Measurements from ENCODE around the gene CCDC92.
"Not testable (repeated sequence)": the region's sequence is repeated elsewhere in the genome, so short reads cannot be mapped to it uniquely, and the experiment has no call there.

The CCDC92 gene

DNA sequence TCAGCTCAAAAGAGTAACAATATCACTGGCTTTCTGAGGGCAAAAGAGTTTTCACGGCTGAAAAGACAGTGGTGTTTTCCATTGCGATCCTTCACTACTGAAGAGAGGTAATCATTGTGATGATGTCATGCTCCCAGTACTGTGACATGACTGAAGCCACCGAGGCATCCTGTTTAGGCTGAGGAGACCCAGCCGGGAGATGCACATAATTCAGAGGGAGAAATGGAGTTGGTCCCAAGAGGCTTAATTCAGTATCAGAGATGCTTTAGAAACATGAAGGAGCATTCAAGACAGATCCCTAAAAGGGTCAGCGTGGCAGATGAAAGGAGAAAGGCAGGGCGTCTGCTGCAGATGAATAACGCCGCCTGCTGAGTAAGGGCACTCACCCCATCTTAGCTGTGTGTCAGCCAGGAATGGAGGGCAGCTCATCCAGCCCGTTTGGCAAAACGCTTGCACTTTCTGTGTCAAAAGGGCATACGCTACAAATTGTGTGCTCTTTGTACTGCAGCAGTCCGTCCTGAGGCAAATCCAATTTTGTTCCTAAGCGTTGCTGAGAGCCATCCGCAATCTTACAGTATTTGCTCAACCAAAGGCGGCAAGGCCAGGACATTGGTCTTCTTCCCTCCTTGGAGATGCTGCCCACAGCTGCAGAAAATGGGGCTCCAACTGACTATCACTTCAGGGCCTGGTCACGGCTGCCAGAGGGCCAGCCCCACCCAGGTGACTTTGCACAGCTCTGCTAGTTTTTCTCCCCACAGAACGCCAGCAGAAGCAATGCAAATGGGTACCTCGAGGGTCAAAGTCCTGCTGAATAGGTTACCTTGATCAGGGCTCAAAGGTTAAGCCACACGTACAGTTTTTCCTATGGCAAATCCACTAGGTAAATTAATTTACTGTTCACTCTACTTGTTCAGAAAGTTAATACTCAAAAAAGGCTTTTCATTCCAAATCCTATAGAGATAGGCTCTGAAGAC, 23.5 kb downstream of the CCDC92 start:
- DNase-seq = no peak

DNA sequence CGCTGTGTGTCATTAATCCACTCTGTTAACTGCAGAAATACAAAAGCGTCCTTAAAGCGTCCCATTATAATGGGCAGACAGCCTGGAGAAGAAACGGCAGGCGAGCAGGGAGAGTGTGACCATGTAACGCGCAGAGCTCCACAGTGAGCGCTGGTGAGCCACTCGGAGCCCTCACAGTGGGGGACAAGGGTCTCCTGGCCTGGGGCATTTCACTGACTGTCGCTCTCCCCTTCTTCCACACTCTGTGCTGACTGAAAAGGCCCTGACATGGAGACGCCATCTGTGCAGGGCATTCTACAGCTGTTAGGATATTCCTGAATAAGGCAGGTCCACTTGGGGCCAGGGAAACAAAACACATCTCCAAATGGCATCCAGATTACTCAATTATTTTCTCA, 24.2 kb downstream of the CCDC92 start:
- DNase-seq = no peak

DNA sequence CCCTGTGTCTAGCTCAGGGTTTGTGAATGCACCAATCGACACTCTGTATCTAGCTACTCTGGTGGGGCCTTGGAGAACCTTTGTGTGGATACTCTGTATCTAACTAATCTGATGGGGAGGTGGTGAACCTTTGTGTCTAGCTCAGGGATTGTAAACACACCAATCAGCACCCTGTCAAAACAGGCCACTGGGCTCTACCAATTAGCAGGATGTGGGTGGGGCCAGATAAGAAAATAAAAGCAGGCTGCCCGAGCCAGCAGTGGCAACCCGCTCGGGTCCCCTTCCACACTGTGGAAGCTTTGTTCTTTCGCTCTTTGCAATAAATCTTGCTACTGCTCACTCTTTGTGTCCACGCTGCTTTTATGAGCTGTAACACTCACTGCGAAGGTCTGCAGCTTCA, 25.1 kb downstream of the CCDC92 start:
- DNase-seq = not testable (repeated sequence)

DNA sequence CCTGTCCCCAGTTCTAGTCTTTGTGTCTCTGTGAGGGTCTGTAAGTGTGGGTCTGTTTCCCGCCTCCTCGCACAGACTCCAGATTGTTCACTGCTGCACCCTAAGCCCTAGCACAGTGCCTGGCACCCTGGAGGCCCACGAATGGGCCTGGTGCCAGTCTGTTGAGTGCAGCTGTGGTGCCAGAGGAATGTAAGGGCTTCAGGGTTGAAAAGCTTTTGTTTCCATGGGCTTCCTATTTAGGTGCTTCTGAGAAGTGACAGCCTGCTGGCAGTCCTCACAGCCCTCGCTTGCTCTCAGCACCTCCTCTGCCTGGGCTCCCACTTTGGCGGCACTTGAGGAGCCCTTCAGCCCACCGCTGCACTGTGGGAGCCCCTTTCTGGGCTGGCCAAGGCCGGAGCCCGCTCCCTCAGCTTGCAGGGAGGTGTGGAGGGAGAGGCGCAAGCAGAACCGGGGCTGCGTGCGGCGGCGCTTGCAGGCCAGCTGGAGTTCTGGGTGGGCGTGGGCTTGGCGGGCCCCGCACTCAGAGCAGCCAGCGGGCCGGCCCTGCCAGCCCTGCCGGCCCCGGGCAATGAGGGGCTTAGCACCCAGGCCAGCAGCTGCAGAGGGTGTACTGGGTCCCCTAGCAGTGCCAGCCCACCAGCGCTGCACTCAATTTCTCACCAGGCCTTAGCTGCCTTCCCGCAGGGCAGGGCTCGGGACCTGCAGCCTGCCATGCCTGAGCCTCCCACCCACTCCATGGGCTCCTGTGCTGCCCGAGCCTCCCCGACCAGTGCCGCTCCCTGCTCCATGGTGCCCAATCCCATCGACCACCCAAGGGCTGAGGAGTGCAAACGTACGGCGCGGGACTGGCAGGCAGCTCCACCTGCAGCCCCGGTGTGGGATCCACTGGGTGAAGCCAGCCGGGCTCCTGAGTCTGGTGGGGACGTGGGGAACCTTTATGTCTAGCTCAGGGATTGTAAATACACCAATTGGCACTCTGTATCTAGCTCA, 25.8 kb downstream of the CCDC92 start:
- DNase-seq = not testable (repeated sequence)

DNA sequence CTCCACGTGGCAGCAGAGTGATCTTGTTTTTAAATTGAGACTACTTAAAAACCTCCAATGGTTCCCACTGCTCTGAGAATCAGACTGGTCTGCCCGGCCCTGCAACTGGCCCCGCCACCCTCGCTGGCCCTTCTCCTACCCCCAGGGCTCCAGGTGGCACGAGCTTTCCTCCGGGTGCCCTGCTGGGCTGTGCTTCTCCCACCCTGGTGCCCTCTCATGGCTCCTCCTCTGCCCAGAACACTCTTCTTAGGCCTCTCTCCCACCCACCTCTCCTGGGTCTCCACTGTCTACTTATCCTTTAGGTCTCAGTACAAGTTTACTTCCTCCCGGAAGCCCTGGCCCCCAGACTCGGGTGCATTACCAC, 26.5 kb downstream of the CCDC92 start:
- DNase-seq = no peak

DNA sequence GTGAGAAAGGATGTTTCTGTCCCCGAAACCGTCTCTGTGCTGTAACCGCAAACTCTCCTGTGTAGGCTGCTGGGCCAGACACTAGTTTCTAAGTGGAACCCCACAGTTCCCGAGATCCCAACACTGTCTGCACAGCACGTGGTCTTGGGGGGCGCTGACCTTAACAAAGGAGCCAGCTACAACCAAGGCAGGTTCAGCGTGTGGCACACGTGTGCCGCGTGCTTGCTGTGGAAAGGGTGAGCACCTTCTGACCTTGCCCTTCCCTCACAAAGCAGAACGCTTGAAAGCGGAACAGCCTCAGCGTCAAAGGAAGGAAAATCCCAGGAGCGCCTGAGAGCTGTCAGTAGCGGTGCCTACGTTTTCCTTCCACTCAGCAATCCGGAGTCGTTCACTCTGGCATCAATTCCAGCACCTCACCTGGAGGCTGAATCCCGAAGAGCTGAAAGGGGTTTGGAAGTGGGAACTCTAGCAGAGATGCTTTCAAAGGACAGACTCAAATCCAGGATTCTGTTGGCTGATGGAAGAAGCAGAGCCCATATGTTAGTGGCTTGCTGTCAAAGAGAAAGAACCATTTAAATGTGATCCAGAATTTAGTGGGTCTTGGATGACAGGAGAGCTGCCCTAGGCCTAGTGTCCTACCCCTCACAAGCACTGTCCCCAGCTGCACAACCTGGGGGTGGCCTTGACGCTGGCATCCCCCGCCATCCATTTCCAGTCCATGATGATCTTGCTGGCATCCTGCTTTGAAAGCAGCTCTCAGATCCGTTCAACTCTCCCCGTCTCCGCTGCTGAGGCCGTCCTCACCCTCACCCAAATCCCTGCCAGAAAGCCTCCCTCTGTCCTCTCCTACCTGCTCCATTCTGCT, 27.1 kb downstream of the CCDC92 start:
- DNase-seq = no peak

DNA sequence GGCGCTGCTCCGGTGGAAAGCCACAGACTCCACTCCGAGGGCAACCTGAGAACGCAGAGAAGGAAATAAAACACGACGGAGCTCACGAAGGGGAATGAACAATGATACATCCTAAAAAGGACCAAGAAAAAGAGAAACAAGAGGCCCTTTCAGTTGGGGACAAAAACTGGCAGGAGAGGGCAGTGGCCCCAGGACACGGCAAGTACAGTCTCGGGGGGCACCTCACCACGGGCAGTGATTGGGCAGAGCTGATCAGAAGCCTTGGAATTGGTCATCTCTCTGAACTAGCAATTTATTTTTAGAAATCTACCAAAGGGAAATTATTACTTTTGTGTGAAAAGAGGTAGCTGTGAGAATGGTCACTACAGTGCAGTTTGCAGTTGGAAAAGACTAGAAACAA, 27.9 kb downstream of the CCDC92 start:
- no peak for DNase-seq

DNA sequence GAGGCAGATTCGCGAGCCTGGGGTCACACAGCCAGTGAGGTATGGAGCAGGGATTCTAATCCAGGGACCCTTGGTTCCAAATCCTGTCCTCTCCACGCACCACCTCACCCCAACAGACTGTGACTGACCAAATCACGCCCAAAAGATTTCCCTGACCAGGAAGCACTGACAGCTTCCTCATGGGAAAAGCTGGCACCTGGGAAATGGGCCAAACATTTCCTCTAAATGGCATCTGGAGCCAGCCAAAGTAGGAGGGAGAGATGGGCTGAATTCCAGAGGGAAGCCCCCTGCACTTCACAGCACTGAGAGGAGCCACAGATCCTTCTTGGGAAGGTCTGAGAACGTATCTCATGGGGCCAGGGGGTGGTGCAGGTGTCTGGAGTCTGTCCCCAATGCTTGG, 28.8 kb downstream of the CCDC92 start:
- DNase-seq = no peak

DNA sequence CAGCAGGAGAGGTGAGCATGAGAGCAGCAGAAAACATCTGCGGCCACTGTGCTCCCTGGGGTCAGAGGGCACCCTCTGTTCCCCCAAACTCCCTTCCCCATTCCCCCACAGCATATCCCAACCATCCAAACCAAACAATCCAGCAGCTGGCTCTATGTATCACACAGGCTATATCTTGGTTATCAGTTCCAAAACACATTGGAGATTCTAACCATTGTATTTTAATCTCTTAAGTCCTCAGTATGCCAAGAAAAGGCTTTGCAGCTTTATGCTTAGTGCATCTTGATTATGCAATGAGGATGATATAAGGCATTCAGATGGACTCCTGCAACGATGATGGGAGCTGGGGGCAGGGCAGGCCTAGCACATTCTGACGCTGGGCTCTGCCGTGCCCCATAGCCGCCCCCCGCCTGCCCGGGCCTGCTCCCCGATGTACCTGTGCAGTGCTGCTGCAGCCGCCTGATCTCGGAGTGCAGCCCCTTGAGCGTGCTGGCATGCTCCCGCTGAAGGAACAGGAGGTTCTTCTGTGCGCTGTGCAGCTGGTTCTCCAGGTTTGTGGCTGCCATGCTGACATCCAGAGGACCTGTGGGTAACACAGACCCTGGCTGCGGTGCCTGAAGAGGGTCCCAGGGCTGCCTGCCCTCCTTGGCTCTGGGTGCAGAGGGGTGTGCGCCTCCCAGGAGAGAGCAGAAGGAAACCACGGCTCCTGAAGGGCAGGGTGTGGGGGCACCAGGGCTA, 29.6 kb downstream of the CCDC92 start:
- DNase-seq = no peak

DNA sequence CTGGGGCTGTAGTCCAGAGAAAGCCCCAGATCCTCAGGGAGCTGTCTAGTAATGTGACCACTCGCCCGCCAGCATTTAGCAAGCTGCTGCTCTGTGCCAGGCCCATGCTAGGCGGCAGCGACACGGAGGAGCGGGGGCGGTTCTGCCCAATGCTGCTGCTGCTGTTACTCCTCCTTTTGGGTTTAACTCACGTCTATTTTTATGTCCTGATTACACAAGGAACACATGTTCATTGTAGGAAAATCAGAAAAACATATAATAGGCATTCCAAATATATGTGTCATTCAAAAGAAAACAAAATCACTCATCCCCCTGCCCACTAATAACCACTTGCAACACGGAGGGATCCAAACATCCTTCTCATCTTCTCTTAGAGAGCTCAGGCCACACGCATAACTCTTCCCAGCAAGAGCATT, 30.4 kb downstream of the CCDC92 start:
- no peak for DNase-seq

DNA sequence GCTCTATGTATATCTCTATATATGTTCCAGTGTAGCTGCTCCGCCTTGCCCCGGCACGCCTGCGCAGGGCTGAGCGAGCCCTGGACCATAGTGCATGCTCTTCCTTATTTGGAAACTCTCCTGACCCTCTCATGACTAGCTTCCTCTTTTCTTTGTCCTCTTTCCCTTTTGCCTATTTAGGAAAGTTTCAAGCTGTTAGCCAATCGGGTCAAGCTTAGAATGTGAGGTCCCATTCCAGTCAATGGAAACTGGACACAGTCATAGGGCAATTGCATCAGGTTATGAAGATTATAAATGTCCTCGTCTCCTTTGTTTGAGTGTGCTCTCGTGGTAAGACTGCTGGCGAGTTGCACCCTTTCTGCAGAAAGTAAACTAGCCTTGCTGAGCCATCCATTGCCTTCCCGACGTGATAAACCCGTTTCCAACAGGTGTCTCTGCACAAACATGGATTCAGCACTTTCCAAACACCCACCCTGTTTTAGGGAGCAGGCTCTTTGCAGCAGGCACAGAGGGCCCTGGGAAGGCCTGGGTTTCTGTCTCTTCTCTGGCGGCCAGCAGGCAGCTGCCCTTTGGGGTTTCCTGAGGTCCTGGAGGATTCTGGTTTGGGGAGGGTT, 30.9 kb downstream of the CCDC92 start:
- DNase-seq = no peak

DNA sequence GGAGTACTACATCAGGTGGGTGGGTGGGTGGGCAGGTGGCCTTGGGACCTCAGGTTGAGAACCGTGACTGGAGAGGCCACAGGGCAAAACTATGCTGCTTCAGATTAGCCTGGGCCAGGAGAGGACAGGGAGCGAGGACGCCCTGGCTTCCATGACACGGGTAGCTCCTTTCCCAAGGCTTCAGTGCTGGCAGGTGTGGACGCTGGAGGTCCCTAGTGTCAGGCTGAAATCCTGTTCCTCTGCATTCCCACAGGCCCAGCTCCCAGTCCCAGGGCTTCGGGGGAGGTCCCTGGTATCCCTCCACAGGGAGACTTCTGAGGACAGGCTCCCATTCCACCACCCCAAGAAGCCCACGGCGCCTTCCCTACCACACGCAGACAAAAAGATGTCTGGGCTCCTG, 31.6 kb downstream of the CCDC92 start:
- DNase-seq = no peak

DNA sequence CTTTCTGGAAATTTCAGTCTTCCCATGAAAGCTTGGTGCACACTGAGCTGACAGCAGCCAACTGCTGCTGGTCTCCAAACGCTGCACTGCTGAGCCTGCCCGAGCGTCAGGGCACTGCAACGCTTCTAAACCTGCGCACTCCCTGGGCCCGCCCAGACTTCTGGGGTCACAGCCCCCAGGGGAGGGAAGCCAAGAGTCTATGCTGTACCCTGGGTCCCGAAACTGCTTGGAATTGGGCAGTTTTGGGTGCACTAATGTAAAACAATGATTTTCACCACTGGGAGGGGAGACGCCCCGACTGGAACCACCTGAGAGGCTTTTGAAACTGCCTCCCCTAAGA, 32.0 kb downstream of the CCDC92 start:
- no peak for DNase-seq

DNA sequence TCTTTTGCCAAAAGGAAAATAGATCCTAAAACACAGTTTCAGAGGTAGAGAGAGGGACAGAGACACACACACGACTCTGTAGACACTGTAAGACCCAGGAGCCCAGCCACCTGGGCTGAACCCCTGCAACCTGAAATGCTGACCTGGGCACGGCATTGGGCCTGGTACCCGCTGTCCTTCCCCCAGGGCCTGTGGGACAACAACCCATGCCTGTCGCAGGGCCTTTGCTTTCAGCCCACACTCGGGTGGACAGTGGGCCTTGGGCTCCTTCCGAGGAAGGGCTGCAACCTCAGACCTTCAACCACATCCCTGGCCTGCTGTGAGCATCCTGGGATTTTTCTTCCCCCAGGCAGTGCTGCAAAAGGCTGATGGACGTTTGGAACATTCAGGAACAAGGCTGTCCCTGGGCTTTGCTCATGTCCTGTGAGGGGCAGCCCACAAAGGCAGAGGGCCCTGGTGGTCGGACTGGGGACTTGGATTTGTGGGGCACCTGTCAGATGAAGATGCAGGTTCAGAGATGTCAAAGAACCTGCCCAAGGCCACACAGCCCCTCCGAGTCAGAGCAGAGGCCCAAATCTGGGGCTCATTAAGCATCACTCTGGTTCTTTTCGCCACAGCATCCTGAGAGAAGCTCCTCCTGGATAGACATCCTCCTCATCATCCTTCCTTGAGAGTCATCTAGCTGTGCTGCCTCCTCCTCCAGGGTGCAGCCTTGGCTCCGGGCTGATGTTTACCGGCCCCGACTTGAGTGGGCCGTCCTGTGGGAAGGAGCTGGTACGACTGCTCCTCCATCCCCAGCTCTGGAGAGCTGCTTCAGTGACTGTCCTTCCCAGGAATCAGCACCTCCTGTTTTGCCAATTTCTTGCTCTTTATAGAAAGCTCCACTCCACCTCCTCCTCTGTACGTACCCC, 32.7 kb downstream of the CCDC92 start:
- no peak for DNase-seq

DNA sequence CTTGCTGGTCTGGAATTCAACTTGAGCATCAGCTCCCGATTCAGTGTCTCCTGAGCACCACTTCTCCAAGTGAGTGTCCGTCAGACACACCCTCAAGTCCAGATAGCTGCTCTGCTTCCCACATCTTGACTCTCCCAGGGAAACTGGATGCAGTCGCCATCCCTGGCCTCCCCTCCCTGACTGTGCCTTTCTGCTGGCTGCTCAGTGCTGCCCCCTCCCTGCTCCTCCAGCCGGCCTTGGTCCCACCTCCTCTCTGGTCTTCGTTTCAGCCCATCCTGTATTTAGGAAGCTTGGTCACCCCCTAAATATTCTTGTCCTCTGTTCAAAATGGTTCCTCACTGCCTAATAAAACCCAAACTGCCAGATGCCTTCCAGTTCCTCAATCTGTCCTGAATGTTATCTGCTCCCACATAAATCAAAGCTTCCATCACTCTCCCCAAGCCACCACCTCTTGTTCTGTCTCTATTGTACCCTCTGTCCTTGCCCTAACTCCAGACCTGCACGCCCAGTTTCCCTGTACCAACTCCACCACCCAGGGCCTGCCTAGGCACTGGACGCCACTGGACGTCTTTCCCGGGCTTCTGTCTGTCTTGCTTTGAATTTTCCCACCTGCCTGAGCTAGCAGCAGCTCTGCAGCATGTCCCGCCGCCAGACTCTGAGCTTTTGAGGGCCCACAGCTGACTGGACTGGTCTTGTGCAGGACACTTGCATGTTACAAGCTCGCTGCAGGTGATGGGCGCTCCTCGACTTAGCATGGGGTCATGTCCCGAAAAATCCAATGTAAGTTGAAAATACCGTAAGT, 33.8 kb downstream of the CCDC92 start:
- peak; percentile 12 for DNase-seq

DNA sequence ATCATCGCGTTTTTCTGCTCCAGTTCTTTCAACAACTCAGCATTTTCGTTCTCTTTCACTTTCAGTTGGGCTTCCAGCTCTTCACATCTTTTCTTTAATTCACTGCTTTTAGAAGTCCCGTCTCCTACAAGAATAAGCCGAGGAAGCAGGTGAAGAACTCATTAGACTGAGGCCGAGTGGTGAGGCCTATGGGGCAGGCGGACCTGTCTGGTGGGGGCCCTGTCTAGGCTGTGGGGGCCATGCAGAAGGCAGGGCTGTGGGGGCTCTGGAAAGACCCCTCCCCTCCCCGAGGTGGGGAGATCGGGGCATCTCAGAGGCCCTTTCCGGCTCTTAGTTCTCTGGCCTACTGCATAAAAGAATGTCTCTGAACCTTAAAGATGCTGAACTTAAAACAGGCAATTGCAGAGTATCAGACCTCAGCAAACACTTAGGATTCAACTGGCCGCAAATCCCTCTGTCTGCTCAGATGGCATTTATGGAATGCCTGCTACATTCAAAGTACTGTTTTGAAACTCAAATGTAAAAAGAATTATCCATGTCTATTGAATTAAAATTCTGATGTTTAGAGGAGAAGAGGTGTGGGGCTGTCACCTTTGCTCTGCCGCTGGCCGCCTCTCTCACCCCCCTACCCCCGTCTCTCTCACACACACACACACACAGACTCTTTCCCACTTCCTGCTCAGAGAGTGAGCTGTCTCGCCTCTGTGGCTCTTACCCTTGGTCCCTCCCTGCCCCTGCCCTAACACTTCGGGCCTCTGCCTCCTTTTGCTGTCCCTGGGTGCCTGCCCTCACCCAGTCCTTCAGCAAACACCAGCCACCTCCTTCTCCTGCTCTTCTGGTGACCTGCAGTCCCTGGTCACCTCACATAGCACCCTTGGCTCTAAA, 34.7 kb downstream of the CCDC92 start:
- DNase-seq = peak; percentile 55

DNA sequence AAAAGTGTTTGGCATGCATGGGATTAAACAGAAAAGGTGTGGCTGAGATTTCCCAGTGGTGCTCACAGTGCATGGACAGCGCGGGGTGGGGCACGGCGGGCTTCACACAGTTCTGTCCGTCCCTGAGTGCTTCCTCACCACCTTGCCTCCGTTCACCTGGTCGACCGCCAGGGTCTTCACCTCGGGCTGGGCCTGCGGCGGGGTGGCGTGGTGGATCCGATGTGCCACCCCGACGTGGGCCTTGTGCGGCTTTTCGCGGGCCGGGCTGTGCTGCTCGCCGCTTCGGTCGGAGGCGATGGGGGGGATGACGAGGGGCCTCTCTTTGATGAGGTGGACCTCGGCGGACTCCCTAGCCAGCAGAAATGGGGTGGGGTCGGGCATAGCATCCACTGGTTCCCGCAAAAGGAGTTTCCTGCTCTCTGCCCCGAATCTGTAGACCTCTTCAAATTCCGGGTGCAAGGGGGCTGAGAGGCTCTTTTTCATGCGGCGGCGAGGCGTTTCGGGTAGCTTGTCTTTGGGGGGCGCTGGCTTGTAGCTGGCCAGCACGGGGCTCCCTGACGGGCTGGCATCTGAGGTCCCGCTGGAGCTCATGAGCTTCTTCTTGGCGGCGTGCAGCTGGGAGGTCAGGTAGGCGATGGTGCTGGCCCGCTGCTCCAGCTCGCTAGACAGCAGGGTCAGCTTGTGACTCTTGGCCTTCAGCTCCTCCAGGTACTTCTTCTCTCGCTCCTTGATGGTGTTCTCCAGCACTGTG, 35.5 kb downstream of the CCDC92 start:
- no peak for DNase-seq

DNA sequence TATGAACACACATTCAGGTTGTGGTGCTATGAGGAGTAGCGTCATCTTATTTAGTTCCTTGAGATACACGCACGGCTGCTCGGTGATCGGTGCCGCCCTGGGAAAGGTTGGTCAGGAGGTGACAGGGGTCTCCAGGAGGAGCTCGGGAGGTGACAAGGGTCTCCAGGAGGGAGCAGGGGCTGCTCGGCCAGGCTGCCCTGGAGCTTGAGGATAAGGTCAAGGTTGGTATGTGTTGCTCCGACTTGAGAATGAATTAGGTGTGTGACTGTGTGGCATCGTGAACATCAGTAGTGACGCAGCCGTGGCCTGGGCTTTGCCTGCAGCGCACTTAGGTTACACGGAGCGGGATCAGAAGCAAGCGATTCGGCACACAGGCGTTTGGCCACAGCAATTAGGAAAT, 36.2 kb downstream of the CCDC92 start:
- DNase-seq = no peak
